Mesenchymal stem cell (in vitro differentiated cells and primary cell): ENCODE results near the gene LSM7. TPM values are rescaled to one million over a fixed set of nuclear protein-coding genes. Genes with fewer than 3 reads are reported as not detected.

ENCODE experiments used
- DNase-seq: peaks from one replicate; pipeline ENCODE4 v3.0.0-alpha.2; 2013
- H2AFZ ChIP-seq: one replicate; pipeline ENCODE4 v1.6.1; 2013; ENCODE audit warnings: low read depth, mild to moderate bottlenecking, control low read depth, inconsistent platforms, low read length, moderate library complexity
- H2AK5ac ChIP-seq: 2 replicates; pipeline ENCODE4 v1.6.1; 2013; ENCODE audit warnings: low read length, moderate library complexity, mild to moderate bottlenecking, inconsistent platforms; ENCODE audit not compliant: severe bottlenecking
- H2BK120ac ChIP-seq: one replicate; pipeline ENCODE4 v1.6.1; 2013; ENCODE audit warnings: low read depth, mild to moderate bottlenecking, inconsistent platforms, low read length, moderate library complexity
- H2BK12ac ChIP-seq, 2 experiments: one replicate each; pipeline ENCODE4 v1.6.1; 2013; ENCODE audit warnings: inconsistent platforms in 2 of 2, low read length in 2 of 2, mild to moderate bottlenecking in 2 of 2, moderate library complexity in 2 of 2, control low read depth in 1 of 2
- H2BK15ac ChIP-seq: one replicate; pipeline ENCODE4 v1.6.1; 2013; ENCODE audit warnings: mild to moderate bottlenecking, low read depth, inconsistent platforms; ENCODE audit not compliant: poor library complexity, severe bottlenecking
- H2BK5ac ChIP-seq: 2 replicates; pipeline ENCODE4 v1.6.1; 2013; ENCODE audit warnings: low read depth, mild to moderate bottlenecking, low read length, control low read depth, inconsistent platforms; ENCODE audit not compliant: poor library complexity, severe bottlenecking
- H3K14ac ChIP-seq, 2 experiments: one replicate each; pipeline ENCODE4 v1.6.1; 2013; ENCODE audit warnings: inconsistent platforms in 2 of 2, low read length in 2 of 2, control low read depth in 1 of 2, mild to moderate bottlenecking in 1 of 2, moderate library complexity in 1 of 2
- H3K18ac ChIP-seq, 2 experiments: one replicate each; pipeline ENCODE4 v1.6.1; 2013; ENCODE audit warnings: inconsistent platforms in 2 of 2, low read length in 2 of 2, control low read depth in 1 of 2, low read depth in 1 of 2, mild to moderate bottlenecking in 1 of 2
- H3K23ac ChIP-seq, 2 experiments: one replicate each; pipeline ENCODE4 v1.6.1; 2013; ENCODE audit warnings: inconsistent platforms in 2 of 2, low read length in 2 of 2, mild to moderate bottlenecking in 2 of 2, moderate library complexity in 2 of 2, control low read depth in 1 of 2
- H3K27ac ChIP-seq: 2 replicates; pipeline ENCODE4 v1.5.1; 2013; ENCODE audit warnings: mild to moderate bottlenecking, moderate library complexity, low read length, control low read depth, inconsistent platforms; ENCODE audit not compliant: poor library complexity, severe bottlenecking
- H3K27me3 ChIP-seq, 2 experiments: 2 replicates each; pipeline versions ENCODE4 v1.6.1 to v1.7.0; 2013; ENCODE audit warnings: low read length in 2 of 2, mild to moderate bottlenecking in 2 of 2, moderate library complexity in 2 of 2, control low read depth in 1 of 2, inconsistent platforms in 1 of 2; ENCODE audit not compliant: control insufficient read depth in 1 of 2, insufficient read depth in 1 of 2
- H3K36me3 ChIP-seq, 2 experiments: 2 replicates each; pipeline versions ENCODE4 v1.6.1 to v1.7.0; 2013; ENCODE audit warnings: low read length in 2 of 2, control low read depth in 1 of 2, inconsistent platforms in 1 of 2, low read depth in 1 of 2, mild to moderate bottlenecking in 1 of 2; ENCODE audit not compliant: insufficient read depth in 2 of 2, control insufficient read depth in 1 of 2
- H3K4ac ChIP-seq, 2 experiments: one replicate each; pipeline ENCODE4 v1.6.1; 2013; ENCODE audit warnings: inconsistent platforms in 2 of 2, low read length in 2 of 2, mild to moderate bottlenecking in 2 of 2, moderate library complexity in 2 of 2, control low read depth in 1 of 2, low read depth in 1 of 2
- H3K4me1 ChIP-seq: 2 replicates; pipeline ENCODE4 v1.6.1; 2013; ENCODE audit warnings: low read depth, low read length, control low read depth; ENCODE audit not compliant: control insufficient read depth, insufficient read depth
- H3K4me2 ChIP-seq: 2 replicates; pipeline ENCODE4 v1.6.1; 2013; ENCODE audit warnings: low read length, mild to moderate bottlenecking, inconsistent platforms; ENCODE audit not compliant: poor library complexity, severe bottlenecking
- H3K4me3 ChIP-seq, 2 experiments: 2 replicates each; pipeline versions ENCODE4 v1.5.1 to v1.7.0; 2013; ENCODE audit warnings: low read length in 2 of 2, mild to moderate bottlenecking in 2 of 2, control low read depth in 1 of 2, low read depth in 1 of 2; ENCODE audit not compliant: insufficient read depth in 1 of 2
- H3K79me1 ChIP-seq: replicated peaks from 2 replicates; pipeline ENCODE4 v1.6.1; 2013; ENCODE audit warnings: mild to moderate bottlenecking, control low read depth, low read length, inconsistent platforms; ENCODE audit not compliant: poor library complexity, severe bottlenecking
- H3K9ac ChIP-seq: 2 replicates; pipeline ENCODE4 v1.7.0; 2013; ENCODE audit warnings: mild to moderate bottlenecking, low read length, moderate library complexity
- H3K9me3 ChIP-seq: 2 replicates; pipeline ENCODE4 v1.7.0; 2013; ENCODE audit warnings: mild to moderate bottlenecking, low read length; ENCODE audit not compliant: control insufficient read depth
- H4K8ac ChIP-seq: one replicate; pipeline ENCODE4 v1.6.1; 2013; ENCODE audit warnings: inconsistent platforms, mild to moderate bottlenecking, low read length, moderate library complexity
- H4K91ac ChIP-seq: one replicate; pipeline ENCODE4 v1.6.1; 2013; ENCODE audit warnings: mild to moderate bottlenecking, low read length, inconsistent platforms
- WGBS: methylation state at CpG from one replicate; pipeline ENCODE4 v1.1.7; 2013; ENCODE audit warnings: mixed read lengths; 5-methylcytosine and 5-hydroxymethylcytosine counted together
- polyA plus RNA-seq, 2 experiments: library from polyadenylated mRNA; stranded (reverse); fragments of 200-250 nt; gene quantifications; one replicate each; pipeline ENCODE4 v1.2.3, GENCODE V29; 2013

Gene LSM7
- 149 TPM for polyA plus RNA-seq (2013, experiment 1 of 2)
- 138 TPM for polyA plus RNA-seq (2013, experiment 2 of 2)

DNA sequence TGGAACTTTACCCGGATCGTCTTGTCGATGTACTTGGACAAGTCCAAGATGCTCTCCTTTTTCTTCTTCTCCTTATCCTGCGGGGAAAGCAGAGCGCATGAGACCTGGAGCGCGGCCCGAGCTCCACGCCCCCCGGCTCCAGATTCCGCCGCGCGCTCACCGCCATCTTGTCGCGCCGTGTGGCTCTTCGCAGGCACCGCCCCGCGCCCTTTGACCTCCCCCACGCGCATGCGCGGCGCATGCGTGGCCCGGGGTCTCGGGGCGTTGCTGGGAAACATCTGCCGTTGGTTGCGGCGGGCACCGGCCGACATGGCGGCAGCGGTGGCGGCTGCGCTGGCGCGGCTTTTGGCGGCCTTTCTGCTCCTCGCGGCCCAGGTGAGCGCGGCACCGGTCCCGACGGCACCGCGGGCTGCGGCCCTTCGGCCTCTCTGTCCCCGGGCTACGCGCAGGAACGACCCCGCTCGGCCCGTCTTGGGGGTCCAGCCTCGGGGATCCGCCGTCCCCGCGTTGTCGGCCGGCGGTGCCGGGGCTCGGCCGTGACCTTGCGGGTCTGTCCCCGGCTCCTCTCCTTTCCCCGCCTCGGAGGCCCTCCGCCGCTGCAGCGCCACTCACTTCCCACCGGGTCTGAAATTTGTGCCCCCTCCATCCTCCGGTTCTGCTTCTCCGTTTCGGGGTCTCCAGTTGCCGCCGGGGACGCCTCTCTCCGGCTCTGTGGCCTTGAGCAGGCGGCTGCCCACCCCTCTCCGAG, at the start of gene LSM7, which contains the start of gene SPPL2B:
Gene LSM7, minus strand, starts transcription at position 186 of the 748 bp plus-strand sequence. Its CDS starts 20 bp downstream, at position 166.
Gene SPPL2B, plus strand, starts transcription at position 284 of the 748 bp plus-strand sequence. Its CDS starts 26 bp downstream, at position 310.
- Histone ChIP-seq H3K79me1 (peaks cover 54% of the 10 kb centered on the region), H3K14ac (peak within 1 kb of the TSS; percentile 79 to 90), H3K23ac (peak within 1 kb of the TSS; percentile 57 to 81), H4K91ac (peak within 1 kb of the TSS; percentile 89), H3K4me1 (peaks cover 60% of the 10 kb centered on the region), H2BK120ac (peak within 1 kb of the TSS; percentile 73), H3K4me2 (peak within 1 kb of the TSS; percentile 95), H3K9ac (peak within 1 kb of the TSS; percentile 92), H4K8ac (peak within 1 kb of the TSS; percentile 70), H2AFZ (peak within 1 kb of the TSS; percentile 84), H2BK12ac (peak within 1 kb of the TSS; percentile 12 to 40), H2AK5ac (no peak within 1 kb of the TSS), H3K4ac (peak within 1 kb of the TSS; percentile 75 to 89), H3K4me3 (peak within 1 kb of the TSS; percentile 92 to 98), H2BK5ac (no peak within 1 kb of the TSS), H3K27me3 (no peaks in the 10 kb centered on the region), H3K36me3 (peaks cover 20 to 42% of the 10 kb centered on the region in 2 experiments), H3K27ac (peak within 1 kb of the TSS; percentile 87), H3K9me3 (no peaks in the 10 kb centered on the region), H2BK15ac (peak within 1 kb of the TSS; percentile 82), H3K18ac (peak within 1 kb of the TSS; percentile 80 to 88)
- DNase-seq: peak; percentile 89
- WGBS: under 1% methylated on average over 84 of the region's 89 CpGs

- Histone ChIP-seq H3K4ac (no peak overlapping the region), H3K36me3 (no peaks in the 10 kb centered on the region), H2BK12ac (no peak overlapping the region), H2BK120ac (no peak overlapping the region), H3K18ac (no peak overlapping the region), H3K79me1 (no peaks in the 10 kb centered on the region), H3K4me2 (no peak overlapping the region), H4K91ac (no peak overlapping the region), H3K27ac (no peak overlapping the region), H3K27me3 (peaks cover 9 to 17% of the 10 kb centered on the region in 2 experiments), H3K9me3 (peaks cover 4% of the 10 kb centered on the region), H3K4me1 (peaks cover 4% of the 10 kb centered on the region), H3K14ac (no peak overlapping the region), H3K9ac (no peak overlapping the region), H2BK15ac (peak overlapping the region; percentile 46), H2AK5ac (no peak overlapping the region), H3K4me3 (no peak overlapping the region), H3K23ac (no peak overlapping the region), H2AFZ (no peak overlapping the region), H4K8ac (no peak overlapping the region), H2BK5ac (no peak overlapping the region)
- 88% methylated on average over 14 of the region's 15 CpGs for WGBS
- no peak for DNase-seq
Measured at GRCh38 chr19:2376784-2377519, 48.6 kb upstream of the LSM7 start.

GRCh38 chr19:2375353-2376121, 47.2 kb upstream of the LSM7 start:
- no peak overlapping the region for H3K4ac ChIP-seq
- H2BK15ac ChIP-seq: no peak overlapping the region
- H2AK5ac ChIP-seq: no peak overlapping the region
- H4K8ac ChIP-seq: no peak overlapping the region
- H2BK5ac ChIP-seq: no peak overlapping the region
- no peak for DNase-seq
- H2BK12ac ChIP-seq: no peak overlapping the region
- H3K9me3 ChIP-seq: peaks cover 2% of the 10 kb centered on the region
- no peaks in the 10 kb centered on the region for H3K36me3 ChIP-seq
- no peak overlapping the region for H2BK120ac ChIP-seq
- H3K23ac ChIP-seq: no peak overlapping the region
- H3K4me3 ChIP-seq: no peak overlapping the region
- peaks cover 4% of the 10 kb centered on the region for H3K4me1 ChIP-seq
- WGBS: 92% methylated on average over 6 of the region's 7 CpGs
- H3K79me1 ChIP-seq: no peaks in the 10 kb centered on the region
- no peak overlapping the region for H3K27ac ChIP-seq
- no peak overlapping the region for H3K14ac ChIP-seq
- H3K18ac ChIP-seq: no peak overlapping the region
- H4K91ac ChIP-seq: no peak overlapping the region
- peaks cover 8 to 17% of the 10 kb centered on the region in 2 experiments for H3K27me3 ChIP-seq
- no peak overlapping the region for H3K4me2 ChIP-seq
- no peak overlapping the region for H2AFZ ChIP-seq
- H3K9ac ChIP-seq: no peak overlapping the region
